ENCODE data around the gene VIT.

DNA sequence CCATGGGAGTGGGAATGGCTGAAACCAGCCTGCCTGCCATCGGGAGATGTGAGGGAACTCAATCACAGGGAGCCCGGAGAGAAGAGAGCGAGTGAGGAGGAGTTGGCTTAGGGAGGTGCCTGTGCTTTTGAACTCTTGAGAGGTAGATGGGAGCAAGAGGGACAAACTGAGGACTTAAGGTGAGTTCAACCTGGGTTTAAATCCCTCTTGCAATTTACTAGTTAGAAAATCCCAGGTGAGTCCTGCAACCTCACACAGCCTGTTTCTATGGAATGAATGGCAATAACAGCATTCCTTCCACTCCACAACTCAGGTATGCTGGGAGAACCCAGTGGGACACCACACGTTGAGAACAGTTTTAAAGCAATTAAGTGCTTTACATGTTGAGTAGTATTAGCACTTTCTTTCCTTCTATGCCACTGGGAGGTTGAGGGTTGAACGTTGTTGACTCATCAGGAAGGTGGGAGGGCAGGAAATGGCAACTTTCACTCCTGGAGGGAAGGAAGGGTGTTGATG, 57.3 kb downstream of the VIT start:
- TF ChIP-seq, protein P1, sequence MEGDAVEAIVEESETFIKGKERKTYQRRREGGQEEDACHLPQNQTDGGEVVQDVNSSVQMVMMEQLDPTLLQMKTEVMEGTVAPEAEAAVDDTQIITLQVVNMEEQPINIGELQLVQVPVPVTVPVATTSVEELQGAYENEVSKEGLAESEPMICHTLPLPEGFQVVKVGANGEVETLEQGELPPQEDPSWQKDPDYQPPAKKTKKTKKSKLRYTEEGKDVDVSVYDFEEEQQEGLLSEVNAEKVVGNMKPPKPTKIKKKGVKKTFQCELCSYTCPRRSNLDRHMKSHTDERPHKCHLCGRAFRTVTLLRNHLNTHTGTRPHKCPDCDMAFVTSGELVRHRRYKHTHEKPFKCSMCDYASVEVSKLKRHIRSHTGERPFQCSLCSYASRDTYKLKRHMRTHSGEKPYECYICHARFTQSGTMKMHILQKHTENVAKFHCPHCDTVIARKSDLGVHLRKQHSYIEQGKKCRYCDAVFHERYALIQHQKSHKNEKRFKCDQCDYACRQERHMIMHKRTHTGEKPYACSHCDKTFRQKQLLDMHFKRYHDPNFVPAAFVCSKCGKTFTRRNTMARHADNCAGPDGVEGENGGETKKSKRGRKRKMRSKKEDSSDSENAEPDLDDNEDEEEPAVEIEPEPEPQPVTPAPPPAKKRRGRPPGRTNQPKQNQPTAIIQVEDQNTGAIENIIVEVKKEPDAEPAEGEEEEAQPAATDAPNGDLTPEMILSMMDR (IDR thresholded peaks at IDR 0.05): no peak
- TF ChIP-seq POLR2A (IDR thresholded peaks at IDR 0.05; ENCODE audit: low read depth) (no peak), EP300 (IDR thresholded peaks at IDR 0.05) (no peak), POLR2AphosphoS5 (IDR thresholded peaks at IDR 0.05) (no peak)

All from esophagus muscularis mucosa (tissue), 4 donors.